ENCODE measurements around the gene ADAD2. TPM values are rescaled to one million over a fixed set of nuclear protein-coding genes. Genes with fewer than 3 reads are reported as not detected.
"Not testable (repeated sequence)": the region's sequence is repeated elsewhere in the genome, so short reads cannot be mapped to it uniquely, and the experiment has no call there.

ADAD2 gene
- total and polyA plus RNA-seq, 2 of the 4 experiments (the other 2 are of a cell fraction): not detected

DNA sequence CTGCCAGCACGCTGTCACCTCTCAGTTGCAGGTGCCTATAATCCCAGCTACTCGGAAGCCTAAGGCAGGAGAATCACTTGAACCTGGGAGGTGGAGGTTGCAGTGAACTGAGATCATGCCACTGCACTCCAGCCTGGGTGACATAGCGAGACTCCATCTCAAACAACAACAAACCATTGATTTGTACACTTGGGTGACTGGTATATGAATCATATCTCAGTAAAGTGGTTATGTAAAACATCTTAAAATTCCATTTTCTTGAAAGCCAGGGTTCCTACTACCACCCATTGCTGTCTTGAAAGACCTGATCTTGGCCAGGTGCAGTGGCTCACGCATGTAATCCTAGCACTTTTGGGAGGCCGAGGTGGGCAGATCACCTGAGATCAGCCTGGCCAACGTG is 14.2 kb downstream of the ADAD2 start:
- H2AK9ac ChIP-seq (replicated peaks; ENCODE audit: low read depth, low read length, poor library complexity); H2BK15ac ChIP-seq (ENCODE audit: low read depth, low read length); H3K9ac ChIP-seq (ENCODE audit: low read depth, low read length); H4K91ac ChIP-seq (ENCODE audit: insufficient read depth, low read depth, low read length); H3K4me2 ChIP-seq (ENCODE audit: low read depth, low read length); H3K14ac ChIP-seq (replicated peaks; ENCODE audit: low read depth, low read length); H2AFZ ChIP-seq (replicated peaks; ENCODE audit: low read length, poor library complexity); H2BK120ac ChIP-seq (ENCODE audit: low read depth, low read length); H3K27ac ChIP-seq (ENCODE audit: insufficient read depth, low read length); H2BK20ac ChIP-seq (ENCODE audit: low read depth, low read length); H2BK5ac ChIP-seq (ENCODE audit: low read depth, low read length, poor library complexity, severe bottlenecking); H3K79me1 ChIP-seq (ENCODE audit: low read depth in 1 of 2, low read length in 2 of 2); H3K36me3 ChIP-seq (ENCODE audit: control insufficient read depth, insufficient read depth, low read length); H2AK5ac ChIP-seq (ENCODE audit: low read depth, low read length); H3K56ac ChIP-seq (ENCODE audit: extremely low read depth, insufficient read depth, low read length); dilution Hi-C loops (cut with HindIII; ENCODE audit: low sequenced_read_pairs, unreplicated experiment); intact Hi-C loops (cut with micrococcal nuclease); H3K18ac ChIP-seq (ENCODE audit: low read depth, low read length); BruUV-seq (replicated peaks); H3K4ac ChIP-seq (ENCODE audit: low read depth, low read length); in situ Hi-C loops (cut with MboI; ENCODE audit: low sequenced_read_pairs); H3K4me3 ChIP-seq (ENCODE audit: insufficient read depth, low read depth, low read length); H4K20me1 ChIP-seq (ENCODE audit: insufficient read depth, low read length); H3K9me1 ChIP-seq (ENCODE audit: insufficient read depth, low read length); CTCF ChIA-PET; H3K4me1 ChIP-seq (ENCODE audit: control insufficient read depth, insufficient read depth, low read length); H3K9me3 ChIP-seq (ENCODE audit: control insufficient read depth, insufficient read depth, low read length); H4K8ac ChIP-seq (ENCODE audit: low read depth in 2 of 2, low read length in 2 of 2); H4K5ac ChIP-seq (ENCODE audit: low read depth, low read length); POLR2A ChIA-PET (ENCODE audit: unreplicated experiment); H3K23ac ChIP-seq (ENCODE audit: low read depth, low read length): not testable (repeated sequence)
- peak; percentile 47 for DNase-seq
- 80% methylated on average over 1 of the region's 6 CpGs; no CpG with 5 or more reads in 1 of the 2 experiments for WGBS, 2 experiments (ENCODE audit: extremely low coverage in 2 of 2, insufficient read length in 1 of 2)
- peaks cover 30% of the 10 kb centered on the region for H3K27me3 ChIP-seq (ENCODE audit: control insufficient read depth, insufficient read depth, low read length)
- peak; percentile 69; the same call in 1 of the 2 replicates for ATAC-seq (ENCODE audit: low read depth)

Data from IMR-90 (cell line).